HEK293 (cell line): ENCODE data around the gene TXNDC8.

Experiments
- CTCF ChIA-PET: fragments of 350-600 bp; formaldehyde crosslinking; extraction: SDS; loops from one replicate; lab custom pipeline; 2021; ENCODE audit warnings: antibody characterized with exemption; lab: Yijun Ruan, JAX
- POLR2A ChIA-PET: fragments of 300-600 bp; formaldehyde crosslinking; extraction: SDS; loops from one replicate; lab custom pipeline; 2020; ENCODE audit warnings: antibody characterized with exemption, inconsistent platforms; lab: Yijun Ruan, JAX
- H3K27ac ChIP-seq: fragments of 200-500 bp; sonication (Bioruptor generic); 2 replicates; pipeline ENCODE4 v1.5.1; 2014; ENCODE audit warnings: low read depth, low read length, control low read depth, inconsistent platforms; ENCODE audit errors: extremely low read depth
- H3K36me3 ChIP-seq, 2 experiments: fragments of 200-500 bp in 1 of 2; sonication (Bioruptor generic) in 1 of 2; 1 replicate in 1 of 2; 2 replicates in 1 of 2; pipeline ENCODE4 v1.5.1; 2014 to 2017; ENCODE audit warnings: inconsistent platforms in 2 of 2, low read length in 2 of 2; ENCODE audit not compliant: control insufficient read depth in 2 of 2, insufficient read depth in 1 of 2
- H3K4me1 ChIP-seq: fragments of 200-500 bp; sonication (Bioruptor generic); 2 replicates; pipeline ENCODE4 v1.5.1; 2014; ENCODE audit warnings: mild to moderate bottlenecking, low read length, inconsistent platforms; ENCODE audit not compliant: control insufficient read depth, insufficient read depth
- H3K4me3 ChIP-seq: 2 replicates; pipeline ENCODE4 v1.5.1; 2011; ENCODE audit warnings: low read depth, mild to moderate bottlenecking, control low read depth, low read length, moderate library complexity
- H3K9me3 ChIP-seq: fragments of 200-500 bp; sonication (Bioruptor generic); 2 replicates; pipeline ENCODE4 v1.5.1; 2014; ENCODE audit warnings: low read depth, low read length, inconsistent platforms; ENCODE audit not compliant: control insufficient read depth, insufficient read depth
- EGR2 ChIP-seq: fragments of 450-650 bp; formaldehyde crosslinking; IDR thresholded peaks from 2 replicates; pipeline ENCODE4 v1.5.1; 2016; ENCODE audit warnings: low read depth, missing biosample characterization, missing genetic modification characterization
- OSR2 ChIP-seq: fragments of 450-650 bp; formaldehyde crosslinking; IDR thresholded peaks from 2 replicates; pipeline ENCODE4 v1.5.1; 2016; ENCODE audit warnings: missing biosample characterization, missing genetic modification characterization
- OVOL3 ChIP-seq: fragments of 450-650 bp; formaldehyde crosslinking; IDR thresholded peaks from 2 replicates; pipeline ENCODE4 v1.5.1; 2016; ENCODE audit warnings: missing biosample characterization, missing genetic modification characterization
- SCRT2 ChIP-seq: fragments of 450-650 bp; formaldehyde crosslinking; IDR thresholded peaks from 2 replicates; pipeline ENCODE4 v1.5.1; 2016; ENCODE audit warnings: missing biosample characterization, missing genetic modification characterization
- SP2 ChIP-seq: fragments of 450-650 bp; formaldehyde crosslinking; IDR thresholded peaks from 2 replicates; pipeline ENCODE4 v1.5.1; 2016; ENCODE audit warnings: missing biosample characterization, missing genetic modification characterization
- SP3 ChIP-seq: fragments of 450-650 bp; formaldehyde crosslinking; IDR thresholded peaks from 2 replicates; pipeline ENCODE4 v1.5.1; 2016; ENCODE audit warnings: missing biosample characterization, missing genetic modification characterization
- ZBTB1 ChIP-seq: fragments of 450-650 bp; formaldehyde crosslinking; IDR thresholded peaks from 2 replicates; pipeline ENCODE4 v1.5.1; 2016; ENCODE audit warnings: missing biosample characterization, missing genetic modification characterization
- ZBTB17 ChIP-seq: fragments of 450-650 bp; formaldehyde crosslinking; IDR thresholded peaks from 2 replicates; pipeline ENCODE4 v1.5.1; 2016; ENCODE audit warnings: missing biosample characterization, missing genetic modification characterization
- ZFHX2 ChIP-seq: fragments of 450-650 bp; formaldehyde crosslinking; conservative IDR thresholded peaks from 2 replicates; pipeline ENCODE4 v1.5.1; 2016; ENCODE audit warnings: missing biosample characterization, missing genetic modification characterization
- ZFP37 ChIP-seq: fragments of 450-650 bp; formaldehyde crosslinking; IDR thresholded peaks from 2 replicates; pipeline ENCODE4 v1.5.1; 2016; ENCODE audit warnings: missing biosample characterization, missing genetic modification characterization
- ZFP69B ChIP-seq: fragments of 450-650 bp; formaldehyde crosslinking; IDR thresholded peaks from 2 replicates; pipeline ENCODE4 v1.5.1; 2016; ENCODE audit warnings: missing biosample characterization, missing genetic modification characterization
- ZNF121 ChIP-seq: fragments of 450-650 bp; formaldehyde crosslinking; IDR thresholded peaks from 2 replicates; pipeline ENCODE4 v1.5.1; 2016; ENCODE audit warnings: missing biosample characterization, missing genetic modification characterization
- ZNF138 ChIP-seq: fragments of 450-650 bp; formaldehyde crosslinking; IDR thresholded peaks from 2 replicates; pipeline ENCODE4 v1.5.1; 2016; ENCODE audit warnings: missing biosample characterization, missing genetic modification characterization, borderline replicate concordance
- ZNF221 ChIP-seq: fragments of 450-650 bp; formaldehyde crosslinking; IDR thresholded peaks from 2 replicates; pipeline ENCODE4 v1.5.1; 2017; ENCODE audit warnings: missing biosample characterization, missing genetic modification characterization, borderline replicate concordance
- ZNF239 ChIP-seq: fragments of 450-650 bp; formaldehyde crosslinking; IDR thresholded peaks from 2 replicates; pipeline ENCODE4 v1.5.1; 2016; ENCODE audit warnings: missing biosample characterization, missing genetic modification characterization
- ZNF274 ChIP-seq, 2 experiments: fragments of 200-500 bp in 1 of 2; fragments of 450-650 bp in 1 of 2; sonication (Bioruptor generic) in 1 of 2; formaldehyde crosslinking in 1 of 2; IDR thresholded peaks; 2 replicates each; pipeline versions ENCODE4 v1.5.1 to v1.6.1; 2014 to 2016; ENCODE audit warnings: borderline replicate concordance in 1 of 2, inconsistent platforms in 1 of 2, low read length in 1 of 2, missing biosample characterization in 1 of 2, missing genetic modification characterization in 1 of 2
- ZNF311 ChIP-seq: fragments of 450-650 bp; formaldehyde crosslinking; IDR thresholded peaks from 2 replicates; pipeline ENCODE4 v1.5.1; 2017; ENCODE audit warnings: missing biosample characterization, missing genetic modification characterization, borderline replicate concordance
- ZNF366 ChIP-seq: fragments of 450-650 bp; formaldehyde crosslinking; conservative IDR thresholded peaks from 2 replicates; pipeline ENCODE4 v1.5.1; 2016; ENCODE audit warnings: missing biosample characterization, missing genetic modification characterization
- ZNF404 ChIP-seq: fragments of 450-650 bp; formaldehyde crosslinking; IDR thresholded peaks from 2 replicates; pipeline ENCODE4 v1.5.1; 2017; ENCODE audit warnings: missing biosample characterization, missing genetic modification characterization
- ZNF416 ChIP-seq: fragments of 450-650 bp; formaldehyde crosslinking; IDR thresholded peaks from 2 replicates; pipeline ENCODE4 v1.5.1; 2016; ENCODE audit warnings: missing biosample characterization, missing genetic modification characterization
- ZNF624 ChIP-seq: fragments of 450-650 bp; formaldehyde crosslinking; IDR thresholded peaks from 2 replicates; pipeline ENCODE4 v1.5.1; 2017; ENCODE audit warnings: missing biosample characterization, missing genetic modification characterization
- ZNF776 ChIP-seq: fragments of 450-650 bp; formaldehyde crosslinking; IDR thresholded peaks from 2 replicates; pipeline ENCODE4 v1.5.0; 2017; ENCODE audit warnings: missing biosample characterization, missing genetic modification characterization, borderline replicate concordance
- ZNF791 ChIP-seq: fragments of 450-650 bp; formaldehyde crosslinking; IDR thresholded peaks from 2 replicates; pipeline ENCODE4 v1.5.1; 2016; ENCODE audit warnings: missing biosample characterization, missing genetic modification characterization
- ZNF792 ChIP-seq: fragments of 450-650 bp; formaldehyde crosslinking; IDR thresholded peaks from 2 replicates; pipeline ENCODE4 v1.5.1; 2016; ENCODE audit warnings: missing biosample characterization, missing genetic modification characterization
- TF ChIP-seq, protein P1 (sequence below): fragments of 450-650 bp; formaldehyde crosslinking; IDR thresholded peaks from 2 replicates; pipeline ENCODE4 v1.5.1; 2016; ENCODE audit warnings: missing biosample characterization, missing genetic modification characterization
- TF ChIP-seq, protein P2 (sequence below): fragments of 450-650 bp; formaldehyde crosslinking; IDR thresholded peaks from 2 replicates; pipeline ENCODE4 v1.5.1; 2016; ENCODE audit warnings: missing biosample characterization, missing genetic modification characterization
- TF ChIP-seq, protein P3 (sequence below): fragments of 450-650 bp; formaldehyde crosslinking; IDR thresholded peaks from 2 replicates; pipeline ENCODE4 v1.5.1; 2016; ENCODE audit warnings: missing biosample characterization, missing genetic modification characterization
- TF ChIP-seq, protein P4 (sequence below): fragments of 450-650 bp; formaldehyde crosslinking; IDR thresholded peaks from 2 replicates; pipeline ENCODE4 v1.5.1; 2017; ENCODE audit warnings: missing biosample characterization, missing genetic modification characterization

The TXNDC8 gene

DNA sequence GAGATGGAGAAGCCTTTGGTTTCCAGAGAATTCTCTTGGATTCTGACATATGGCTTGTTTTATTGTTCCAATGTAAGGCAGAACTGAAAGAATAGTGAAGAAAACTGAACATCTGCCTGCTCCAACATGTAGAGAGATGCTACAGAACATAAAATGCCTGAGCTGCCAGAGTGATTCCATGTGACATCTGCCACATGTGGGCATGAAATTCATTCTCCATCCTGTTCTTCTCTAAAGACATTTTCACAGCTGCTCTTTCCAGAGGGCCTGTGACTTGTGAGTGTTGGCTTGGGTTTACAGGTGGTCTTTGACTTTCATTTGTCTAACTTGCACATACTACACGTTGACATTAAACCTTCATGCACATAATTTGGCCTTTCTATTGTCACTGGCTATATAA is 47.7 kb downstream of the TXNDC8 start (continued):
- TF ChIP-seq SP2 (tag by site-specific recombination) (no peak), ZFHX2 (tag by site-specific recombination) (no peak), ZNF239 (no peak)

DNA sequence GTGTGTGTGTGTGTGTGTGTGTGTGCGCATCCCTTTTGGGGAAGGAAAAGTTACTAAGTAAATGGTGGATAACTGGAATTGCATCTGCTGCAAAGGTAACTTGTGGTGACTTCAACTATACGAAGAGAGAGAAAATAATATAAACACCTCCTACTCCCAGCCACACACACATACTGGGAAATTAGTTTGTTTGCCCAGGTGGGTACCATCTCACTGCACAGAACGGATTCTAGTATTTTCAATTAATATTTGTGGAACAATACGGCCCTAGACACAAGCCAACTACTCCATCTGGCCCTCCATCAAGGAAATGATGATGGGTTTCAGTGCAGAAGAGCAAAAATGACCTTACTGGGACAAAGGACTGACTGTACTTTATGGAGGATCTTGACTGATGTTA is 49.2 kb downstream of the TXNDC8 start:
- Histone ChIP-seq H3K36me3 (no peaks in the 10 kb centered on the region), H3K27ac (no peak overlapping the region), H3K9me3 (no peaks in the 10 kb centered on the region), H3K4me1 (no peaks in the 10 kb centered on the region), H3K4me3 (no peak overlapping the region)
- ChIA-PET CTCF (interaction anchor here (0.6 to 1.2 kb wide), 2 partner anchors 335 to 994 kb away, joined by 3 to 4 read pairs; no protein-coding TSS in a partner anchor), POLR2A (no interaction called here)
- no peak for TF ChIP-seq OSR2 (tag by site-specific recombination)
- TF ChIP-seq SCRT2 (tag by site-specific recombination), result no peak
- TF ChIP-seq ZNF366 (tag by site-specific recombination), result no peak
- no peak for TF ChIP-seq ZNF404 (tag by site-specific recombination)
- TF ChIP-seq ZNF624 (tag by site-specific recombination), result no peak
- TF ChIP-seq EGR2 (tag by site-specific recombination), result no peak
- TF ChIP-seq, protein P1, sequence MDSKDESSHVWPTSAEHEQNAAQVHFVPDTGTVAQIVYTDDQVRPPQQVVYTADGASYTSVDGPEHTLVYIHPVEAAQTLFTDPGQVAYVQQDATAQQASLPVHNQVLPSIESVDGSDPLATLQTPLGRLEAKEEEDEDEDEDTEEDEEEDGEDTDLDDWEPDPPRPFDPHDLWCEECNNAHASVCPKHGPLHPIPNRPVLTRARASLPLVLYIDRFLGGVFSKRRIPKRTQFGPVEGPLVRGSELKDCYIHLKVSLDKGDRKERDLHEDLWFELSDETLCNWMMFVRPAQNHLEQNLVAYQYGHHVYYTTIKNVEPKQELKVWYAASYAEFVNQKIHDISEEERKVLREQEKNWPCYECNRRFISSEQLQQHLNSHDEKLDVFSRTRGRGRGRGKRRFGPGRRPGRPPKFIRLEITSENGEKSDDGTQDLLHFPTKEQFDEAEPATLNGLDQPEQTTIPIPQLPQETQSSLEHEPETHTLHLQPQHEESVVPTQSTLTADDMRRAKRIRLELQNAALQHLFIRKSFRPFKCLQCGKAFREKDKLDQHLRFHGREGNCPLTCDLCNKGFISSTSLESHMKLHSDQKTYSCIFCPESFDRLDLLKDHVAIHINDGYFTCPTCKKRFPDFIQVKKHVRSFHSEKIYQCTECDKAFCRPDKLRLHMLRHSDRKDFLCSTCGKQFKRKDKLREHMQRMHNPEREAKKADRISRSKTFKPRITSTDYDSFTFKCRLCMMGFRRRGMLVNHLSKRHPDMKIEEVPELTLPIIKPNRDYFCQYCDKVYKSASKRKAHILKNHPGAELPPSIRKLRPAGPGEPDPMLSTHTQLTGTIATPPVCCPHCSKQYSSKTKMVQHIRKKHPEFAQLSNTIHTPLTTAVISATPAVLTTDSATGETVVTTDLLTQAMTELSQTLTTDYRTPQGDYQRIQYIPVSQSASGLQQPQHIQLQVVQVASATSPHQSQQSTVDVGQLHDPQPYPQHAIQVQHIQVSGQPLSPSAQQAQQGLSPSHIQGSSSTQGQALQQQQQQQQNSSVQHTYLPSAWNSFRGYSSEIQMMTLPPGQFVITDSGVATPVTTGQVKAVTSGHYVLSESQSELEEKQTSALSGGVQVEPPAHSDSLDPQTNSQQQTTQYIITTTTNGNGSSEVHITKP (tag by site-specific recombination), result no peak
- TF ChIP-seq ZNF792 (tag by site-specific recombination), result no peak
- no peak for TF ChIP-seq SP3
- TF ChIP-seq ZNF274 (IDR thresholded peaks at IDR 0.05; ENCODE audit: low read length), result no peak
- no peak for TF ChIP-seq ZNF274 (tag by site-specific recombination; IDR thresholded peaks at IDR 0.05; ENCODE audit: borderline replicate concordance)
- TF ChIP-seq ZFP37 (tag by site-specific recombination), result no peak
- TF ChIP-seq ZFP69B, result no peak
- no peak for TF ChIP-seq ZNF776 (tag by site-specific recombination)
- TF ChIP-seq ZNF121 (tag by site-specific recombination), result no peak
- TF ChIP-seq ZBTB1 (tag by site-specific recombination), result no peak
- TF ChIP-seq ZNF138 (tag by site-specific recombination), result no peak

DNA sequence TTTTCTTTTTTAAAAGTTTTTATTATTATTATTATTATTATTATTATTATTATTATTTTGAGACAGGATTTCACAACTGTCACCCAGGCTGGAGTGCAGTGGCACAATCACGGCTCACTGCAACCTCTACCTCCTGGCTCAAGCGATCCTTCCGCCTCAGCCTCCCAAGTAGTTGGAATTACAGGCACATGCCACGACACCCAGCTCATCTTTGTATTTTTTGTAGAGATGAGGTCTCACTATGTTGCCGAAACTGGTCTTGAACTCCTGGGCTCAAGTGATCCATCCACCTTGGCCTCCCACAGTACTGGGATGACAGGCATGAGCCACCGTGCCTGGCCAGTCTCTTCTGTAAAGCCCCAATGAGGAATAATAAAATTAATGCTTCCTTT is 50.4 kb downstream of the TXNDC8 start:
- Histone ChIP-seq H3K27ac (no peak overlapping the region), H3K9me3 (no peaks in the 10 kb centered on the region), H3K4me1 (no peaks in the 10 kb centered on the region), H3K36me3 (no peaks in the 10 kb centered on the region), H3K4me3 (no peak overlapping the region)
- ChIA-PET POLR2A (no interaction called here), CTCF (interaction anchor here (0.6 to 1.2 kb wide), 3 partner anchors 337 to 1388 kb away, joined by 3 read pairs; no protein-coding TSS in a partner anchor)
- no peak for TF ChIP-seq ZNF416 (tag by site-specific recombination)
- TF ChIP-seq, protein P2, sequence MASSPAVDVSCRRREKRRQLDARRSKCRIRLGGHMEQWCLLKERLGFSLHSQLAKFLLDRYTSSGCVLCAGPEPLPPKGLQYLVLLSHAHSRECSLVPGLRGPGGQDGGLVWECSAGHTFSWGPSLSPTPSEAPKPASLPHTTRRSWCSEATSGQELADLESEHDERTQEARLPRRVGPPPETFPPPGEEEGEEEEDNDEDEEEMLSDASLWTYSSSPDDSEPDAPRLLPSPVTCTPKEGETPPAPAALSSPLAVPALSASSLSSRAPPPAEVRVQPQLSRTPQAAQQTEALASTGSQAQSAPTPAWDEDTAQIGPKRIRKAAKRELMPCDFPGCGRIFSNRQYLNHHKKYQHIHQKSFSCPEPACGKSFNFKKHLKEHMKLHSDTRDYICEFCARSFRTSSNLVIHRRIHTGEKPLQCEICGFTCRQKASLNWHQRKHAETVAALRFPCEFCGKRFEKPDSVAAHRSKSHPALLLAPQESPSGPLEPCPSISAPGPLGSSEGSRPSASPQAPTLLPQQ (tag by site-specific recombination), result no peak
- TF ChIP-seq OVOL3 (tag by site-specific recombination), result no peak
- TF ChIP-seq ZNF311, result no peak
- no peak for TF ChIP-seq ZNF221 (tag by site-specific recombination)
- TF ChIP-seq EGR2 (tag by site-specific recombination), result no peak
- TF ChIP-seq, protein P3, sequence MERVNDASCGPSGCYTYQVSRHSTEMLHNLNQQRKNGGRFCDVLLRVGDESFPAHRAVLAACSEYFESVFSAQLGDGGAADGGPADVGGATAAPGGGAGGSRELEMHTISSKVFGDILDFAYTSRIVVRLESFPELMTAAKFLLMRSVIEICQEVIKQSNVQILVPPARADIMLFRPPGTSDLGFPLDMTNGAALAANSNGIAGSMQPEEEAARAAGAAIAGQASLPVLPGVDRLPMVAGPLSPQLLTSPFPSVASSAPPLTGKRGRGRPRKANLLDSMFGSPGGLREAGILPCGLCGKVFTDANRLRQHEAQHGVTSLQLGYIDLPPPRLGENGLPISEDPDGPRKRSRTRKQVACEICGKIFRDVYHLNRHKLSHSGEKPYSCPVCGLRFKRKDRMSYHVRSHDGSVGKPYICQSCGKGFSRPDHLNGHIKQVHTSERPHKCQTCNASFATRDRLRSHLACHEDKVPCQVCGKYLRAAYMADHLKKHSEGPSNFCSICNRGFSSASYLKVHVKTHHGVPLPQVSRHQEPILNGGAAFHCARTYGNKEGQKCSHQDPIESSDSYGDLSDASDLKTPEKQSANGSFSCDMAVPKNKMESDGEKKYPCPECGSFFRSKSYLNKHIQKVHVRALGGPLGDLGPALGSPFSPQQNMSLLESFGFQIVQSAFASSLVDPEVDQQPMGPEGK (tag by site-specific recombination), result no peak
- TF ChIP-seq ZBTB17 (tag by site-specific recombination), result no peak
- TF ChIP-seq, protein P4, sequence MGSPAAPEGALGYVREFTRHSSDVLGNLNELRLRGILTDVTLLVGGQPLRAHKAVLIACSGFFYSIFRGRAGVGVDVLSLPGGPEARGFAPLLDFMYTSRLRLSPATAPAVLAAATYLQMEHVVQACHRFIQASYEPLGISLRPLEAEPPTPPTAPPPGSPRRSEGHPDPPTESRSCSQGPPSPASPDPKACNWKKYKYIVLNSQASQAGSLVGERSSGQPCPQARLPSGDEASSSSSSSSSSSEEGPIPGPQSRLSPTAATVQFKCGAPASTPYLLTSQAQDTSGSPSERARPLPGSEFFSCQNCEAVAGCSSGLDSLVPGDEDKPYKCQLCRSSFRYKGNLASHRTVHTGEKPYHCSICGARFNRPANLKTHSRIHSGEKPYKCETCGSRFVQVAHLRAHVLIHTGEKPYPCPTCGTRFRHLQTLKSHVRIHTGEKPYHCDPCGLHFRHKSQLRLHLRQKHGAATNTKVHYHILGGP (tag by site-specific recombination), result no peak
- TF ChIP-seq ZNF791 (tag by site-specific recombination), result no peak
